ENCODE results near the gene THYN1. TPM values are rescaled to one million over a fixed set of nuclear protein-coding genes. Genes with fewer than 3 reads are reported as not detected.

THYN1 gene
- total RNA-seq, 4 donors from 2014 or later = 26.9 to 76.5 (median 59.6) TPM

- DNase-seq (ENCODE audit: low spot score) = no peak
- TF ChIP-seq CTCF (IDR thresholded peaks at IDR 0.05) = no peak
Observed at GRCh38 chr11:134246100-134246499, 7.1 kb downstream of the THYN1 start.

GRCh38 chr11:134245434-134245833 is 7.7 kb downstream of the THYN1 start:
- TF ChIP-seq CTCF (IDR thresholded peaks at IDR 0.05) = no peak
- DNase-seq (ENCODE audit: low spot score) (no peak), ATAC-seq (ENCODE audit: low FRiP score) (no peak)

More at GRCh38 chr11:134246100-134246499, 7.1 kb downstream of the THYN1 start:
- no peak for ATAC-seq (ENCODE audit: low FRiP score)

- ATAC-seq (ENCODE audit: low FRiP score) = no peak
- DNase-seq (ENCODE audit: low spot score) = no peak
- TF ChIP-seq CTCF (IDR thresholded peaks at IDR 0.05) = no peak
Observed at GRCh38 chr11:134244593-134244992, 8.6 kb downstream of the THYN1 start.

- DNase-seq (ENCODE audit: low spot score) (no peak), ATAC-seq (ENCODE audit: low FRiP score) (no peak)
- TF ChIP-seq CTCF (IDR thresholded peaks at IDR 0.05) = no peak
Observed at GRCh38 chr11:134243913-134244312, 9.2 kb downstream of the THYN1 start.

GRCh38 chr11:134242376-134242775 is 10.8 kb downstream of the THYN1 start:
- ATAC-seq (ENCODE audit: low FRiP score) = no peak
- DNase-seq (ENCODE audit: low spot score) = no peak
- no peak for TF ChIP-seq CTCF (IDR thresholded peaks at IDR 0.05)

- ATAC-seq (ENCODE audit: low FRiP score) (no peak), DNase-seq (ENCODE audit: low spot score) (no peak)
- TF ChIP-seq CTCF (IDR thresholded peaks at IDR 0.05) = no peak
Observed at GRCh38 chr11:134240592-134240991, 12.6 kb downstream of the THYN1 start.

GRCh38 chr11:134238956-134239355 is 14.2 kb downstream of the THYN1 start:
- no peak for TF ChIP-seq CTCF (IDR thresholded peaks at IDR 0.05)
- DNase-seq (ENCODE audit: low spot score) (no peak), ATAC-seq (ENCODE audit: low FRiP score) (no peak)

All from omental fat pad (tissue), 4 donors.